IPS-20b (cell line): ENCODE data around the gene DYNC2I2.

ENCODE experiments used
- H3K27ac ChIP-seq: one replicate; pipeline ENCODE4 v1.5.1; 2013; ENCODE audit warnings: low read length
- H3K27me3 ChIP-seq: 2 replicates; pipeline ENCODE4 v1.6.1; 2013; ENCODE audit warnings: mild to moderate bottlenecking, low read length, inconsistent platforms; ENCODE audit not compliant: insufficient read depth
- H3K36me3 ChIP-seq: 2 replicates; pipeline ENCODE4 v1.6.1; 2013; ENCODE audit warnings: low read depth, mild to moderate bottlenecking, inconsistent platforms, low read length, moderate library complexity; ENCODE audit not compliant: insufficient read depth
- H3K4me1 ChIP-seq: 2 replicates; pipeline ENCODE4 v1.6.1; 2013; ENCODE audit warnings: mild to moderate bottlenecking, control low read depth, inconsistent platforms, low read length, moderate library complexity; ENCODE audit not compliant: insufficient read depth
- H3K4me3 ChIP-seq: 2 replicates; pipeline ENCODE4 v1.5.1; 2013; ENCODE audit warnings: mild to moderate bottlenecking, low read length, inconsistent platforms
- H3K9ac ChIP-seq: 2 replicates; pipeline ENCODE4 v1.6.1; 2013; ENCODE audit warnings: low read depth, mild to moderate bottlenecking, inconsistent platforms, low read length, moderate library complexity
- H3K9me3 ChIP-seq: 2 replicates; pipeline ENCODE4 v1.6.1; 2013; ENCODE audit warnings: mild to moderate bottlenecking, low read depth, low read length, inconsistent platforms; ENCODE audit not compliant: insufficient read depth

The DYNC2I2 gene

GRCh38 chr9:128624566-128624965 lies 32.1 kb downstream of the DYNC2I2 start:
- H3K27me3 ChIP-seq: no peaks in the 10 kb centered on the region
- H3K4me1 ChIP-seq: no peaks in the 10 kb centered on the region
- H3K9me3 ChIP-seq: no peaks in the 10 kb centered on the region
- H3K27ac ChIP-seq: no peak overlapping the region
- peaks cover 77% of the 10 kb centered on the region for H3K36me3 ChIP-seq
- H3K9ac ChIP-seq: no peak overlapping the region
- H3K4me3 ChIP-seq: no peak overlapping the region

- H3K36me3 ChIP-seq: peaks cover 83% of the 10 kb centered on the region
Measured at GRCh38 chr9:128621730-128622455, 34.8 kb downstream of the DYNC2I2 start.

GRCh38 chr9:128619779-128620178 lies 36.9 kb downstream of the DYNC2I2 start:
- Histone ChIP-seq H3K9me3 (no peaks in the 10 kb centered on the region), H3K9ac (no peak overlapping the region), H3K27ac (no peak overlapping the region), H3K27me3 (no peaks in the 10 kb centered on the region), H3K4me1 (no peaks in the 10 kb centered on the region), H3K36me3 (peaks cover 83% of the 10 kb centered on the region), H3K4me3 (no peak overlapping the region)

More at GRCh38 chr9:128621730-128622455, 34.8 kb downstream of the DYNC2I2 start:
- Histone ChIP-seq H3K4me1 (no peaks in the 10 kb centered on the region), H3K9ac (no peak overlapping the region), H3K27ac (no peak overlapping the region), H3K4me3 (no peak overlapping the region), H3K9me3 (no peaks in the 10 kb centered on the region), H3K27me3 (no peaks in the 10 kb centered on the region)

GRCh38 chr9:128619127-128619526 lies 37.5 kb downstream of the DYNC2I2 start:
- Histone ChIP-seq H3K27me3 (no peaks in the 10 kb centered on the region), H3K27ac (no peak overlapping the region), H3K9ac (no peak overlapping the region), H3K4me3 (no peak overlapping the region), H3K36me3 (peaks cover 83% of the 10 kb centered on the region), H3K4me1 (no peaks in the 10 kb centered on the region), H3K9me3 (no peaks in the 10 kb centered on the region)

GRCh38 chr9:128617943-128618342 lies 38.7 kb downstream of the DYNC2I2 start:
- Histone ChIP-seq H3K27me3 (no peaks in the 10 kb centered on the region), H3K36me3 (peaks cover 92% of the 10 kb centered on the region), H3K4me3 (no peak overlapping the region)

GRCh38 chr9:128615571-128615970 lies 41.1 kb downstream of the DYNC2I2 start:
- Histone ChIP-seq H3K4me3 (no peak overlapping the region), H3K9ac (no peak overlapping the region), H3K27ac (no peak overlapping the region), H3K27me3 (no peaks in the 10 kb centered on the region), H3K36me3 (peaks cover 96% of the 10 kb centered on the region), H3K4me1 (no peaks in the 10 kb centered on the region), H3K9me3 (no peaks in the 10 kb centered on the region)

More at GRCh38 chr9:128617943-128618342, 38.7 kb downstream of the DYNC2I2 start:
- Histone ChIP-seq H3K27ac (no peak overlapping the region), H3K4me1 (no peaks in the 10 kb centered on the region), H3K9ac (no peak overlapping the region), H3K9me3 (no peaks in the 10 kb centered on the region)

GRCh38 chr9:128614728-128615127 lies 41.9 kb downstream of the DYNC2I2 start:
- H3K27ac ChIP-seq: no peak overlapping the region
- H3K4me1 ChIP-seq: no peaks in the 10 kb centered on the region
- H3K27me3 ChIP-seq: no peaks in the 10 kb centered on the region
- H3K9me3 ChIP-seq: no peaks in the 10 kb centered on the region
- H3K4me3 ChIP-seq: no peak overlapping the region
- peaks cover 97% of the 10 kb centered on the region for H3K36me3 ChIP-seq
- no peak overlapping the region for H3K9ac ChIP-seq

GRCh38 chr9:128611600-128612394 lies 44.9 kb downstream of the DYNC2I2 start:
- no peaks in the 10 kb centered on the region for H3K27me3 ChIP-seq
- H3K9me3 ChIP-seq: no peaks in the 10 kb centered on the region
- H3K9ac ChIP-seq: no peak overlapping the region
- H3K27ac ChIP-seq: no peak overlapping the region
- no peak overlapping the region for H3K4me3 ChIP-seq
- no peaks in the 10 kb centered on the region for H3K4me1 ChIP-seq
- peaks cover 99% of the 10 kb centered on the region for H3K36me3 ChIP-seq

- Histone ChIP-seq H3K27me3 (no peaks in the 10 kb centered on the region), H3K27ac (no peak overlapping the region), H3K4me1 (no peaks in the 10 kb centered on the region), H3K36me3 (peaks cover 93% of the 10 kb centered on the region), H3K9me3 (no peaks in the 10 kb centered on the region), H3K4me3 (no peak overlapping the region), H3K9ac (no peak overlapping the region)
Measured at GRCh38 chr9:128610897-128611296, 45.8 kb downstream of the DYNC2I2 start.

GRCh38 chr9:128607642-128608350 lies 48.9 kb downstream of the DYNC2I2 start:
- H3K36me3 ChIP-seq: peaks cover 87% of the 10 kb centered on the region
- no peaks in the 10 kb centered on the region for H3K9me3 ChIP-seq
- H3K27ac ChIP-seq: no peak overlapping the region

GRCh38 chr9:128603697-128604096 lies 53.0 kb downstream of the DYNC2I2 start:
- no peak overlapping the region for H3K4me3 ChIP-seq
- H3K27me3 ChIP-seq: no peaks in the 10 kb centered on the region
- no peaks in the 10 kb centered on the region for H3K9me3 ChIP-seq
- H3K4me1 ChIP-seq: no peaks in the 10 kb centered on the region
- H3K27ac ChIP-seq: no peak overlapping the region
- no peak overlapping the region for H3K9ac ChIP-seq
- H3K36me3 ChIP-seq: peaks cover 78% of the 10 kb centered on the region

More at GRCh38 chr9:128607642-128608350, 48.9 kb downstream of the DYNC2I2 start:
- Histone ChIP-seq H3K9ac (no peak overlapping the region), H3K27me3 (no peaks in the 10 kb centered on the region), H3K4me1 (no peaks in the 10 kb centered on the region), H3K4me3 (no peak overlapping the region)
